Ascending aorta (tissue), 2 donors: ENCODE data around the gene CD40LG. TPM values are rescaled to one million over a fixed set of nuclear protein-coding genes. Genes with fewer than 3 reads are reported as not detected.

Source experiments
- DNase-seq, 2 donors: peaks; one replicate each; pipeline ENCODE4 v3.0.0-alpha.2; 2019; ENCODE audit warnings: low spot score in 2 of 2
- H3K27ac ChIP-seq, 2 donors: fragments of 200-600 bp; sonication (generic); one replicate each; pipeline ENCODE4 v1.5.1; 2016 to 2017; ENCODE audit warnings: mild to moderate bottlenecking in 1 of 2
- H3K27me3 ChIP-seq: fragments of 200-600 bp; sonication (generic); one replicate; pipeline ENCODE4 v1.5.1; 2017
- H3K36me3 ChIP-seq, 2 donors: fragments of 200-600 bp; sonication (generic); one replicate each; pipeline ENCODE4 v1.5.1; 2016
- H3K4me1 ChIP-seq, 2 donors: fragments of 200-600 bp; sonication (generic); one replicate each; pipeline ENCODE4 v1.5.1; 2016 to 2017; ENCODE audit warnings: mild to moderate bottlenecking in 1 of 2
- H3K4me3 ChIP-seq, 2 donors: fragments of 200-600 bp; sonication (generic); one replicate each; pipeline ENCODE4 v1.5.1; 2016 to 2017; ENCODE audit warnings: mild to moderate bottlenecking in 1 of 2
- H3K9me3 ChIP-seq, 2 donors: fragments of 200-600 bp; sonication (generic); one replicate each; pipeline ENCODE4 v1.5.1; 2016
- intact Hi-C: fragments of 100-400 bp; cut with DNase I; formaldehyde crosslinking; loops from one replicate; pipeline ENCODE4 v1.15.1; 2023
- total RNA-seq: library from RNA; depleted of rRNA; stranded (reverse); fragments of >200 nt; gene quantifications from one replicate; pipeline ENCODE4 v1.1.0, GENCODE V29; 2016
- TF ChIP-seq, protein P1 (sequence below), 3 experiments: fragments of 200-600 bp in 2 of 3; fragments of 450-650 bp in 1 of 3; sonication (generic) in 2 of 3; IDR thresholded peaks; one replicate each; pipeline ENCODE4 v1.5.1; 2016 to 2019; ENCODE audit warnings: antibody characterized with exemption in 3 of 3, mild to moderate bottlenecking in 1 of 3, moderate library complexity in 1 of 3

Gene CD40LG
- total RNA-seq, 1 donor from 2014 or later: not detected

DNA sequence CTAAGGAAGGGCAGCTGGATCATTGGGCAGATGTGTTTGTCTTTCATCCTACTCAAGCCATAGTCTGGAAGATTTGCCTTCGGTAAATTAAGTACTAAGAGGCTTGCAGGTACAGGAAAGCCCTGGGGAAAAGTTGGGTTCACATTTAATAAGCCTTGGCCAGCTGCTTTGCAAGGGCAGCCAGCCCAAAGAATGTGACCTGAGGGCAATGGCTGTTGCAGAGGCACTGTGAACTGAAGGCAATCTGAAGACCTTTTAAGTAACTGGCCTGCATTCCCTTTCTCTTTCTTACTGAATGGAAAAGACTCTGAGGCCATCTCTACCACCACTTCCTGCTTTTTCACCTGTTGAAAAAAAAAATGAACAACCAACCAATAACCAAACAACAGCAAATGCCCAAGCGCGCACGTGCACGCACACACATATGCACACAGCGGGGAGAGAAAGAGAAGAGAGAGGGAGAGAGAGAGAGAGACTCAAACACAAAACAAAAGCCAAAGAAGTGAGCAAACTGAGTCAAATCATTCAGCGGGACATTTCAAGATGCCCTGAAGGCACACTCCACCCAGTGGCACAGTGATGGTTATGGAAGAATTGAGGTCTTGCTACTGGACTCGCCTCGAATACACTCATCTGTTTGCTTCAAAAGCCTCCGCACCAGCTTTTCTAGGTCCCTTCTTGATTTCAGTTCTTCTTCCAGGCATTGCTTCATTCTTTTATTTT, 19.6 kb downstream of the CD40LG start:
- H3K4me1 ChIP-seq: no peaks in the 10 kb centered on the region
- DNase-seq: no peak
- H3K9me3 ChIP-seq: no peaks in the 10 kb centered on the region
- peaks cover 5 to 27% of the 10 kb centered on the region in 2 donors for H3K36me3 ChIP-seq
- H3K27ac ChIP-seq: no peak overlapping the region
- intact Hi-C loops: no loop called here
- no peak overlapping the region for H3K4me3 ChIP-seq
- TF ChIP-seq, protein P1, sequence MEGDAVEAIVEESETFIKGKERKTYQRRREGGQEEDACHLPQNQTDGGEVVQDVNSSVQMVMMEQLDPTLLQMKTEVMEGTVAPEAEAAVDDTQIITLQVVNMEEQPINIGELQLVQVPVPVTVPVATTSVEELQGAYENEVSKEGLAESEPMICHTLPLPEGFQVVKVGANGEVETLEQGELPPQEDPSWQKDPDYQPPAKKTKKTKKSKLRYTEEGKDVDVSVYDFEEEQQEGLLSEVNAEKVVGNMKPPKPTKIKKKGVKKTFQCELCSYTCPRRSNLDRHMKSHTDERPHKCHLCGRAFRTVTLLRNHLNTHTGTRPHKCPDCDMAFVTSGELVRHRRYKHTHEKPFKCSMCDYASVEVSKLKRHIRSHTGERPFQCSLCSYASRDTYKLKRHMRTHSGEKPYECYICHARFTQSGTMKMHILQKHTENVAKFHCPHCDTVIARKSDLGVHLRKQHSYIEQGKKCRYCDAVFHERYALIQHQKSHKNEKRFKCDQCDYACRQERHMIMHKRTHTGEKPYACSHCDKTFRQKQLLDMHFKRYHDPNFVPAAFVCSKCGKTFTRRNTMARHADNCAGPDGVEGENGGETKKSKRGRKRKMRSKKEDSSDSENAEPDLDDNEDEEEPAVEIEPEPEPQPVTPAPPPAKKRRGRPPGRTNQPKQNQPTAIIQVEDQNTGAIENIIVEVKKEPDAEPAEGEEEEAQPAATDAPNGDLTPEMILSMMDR (IDR thresholded peaks at IDR 0.05): no peak
- no peaks in the 10 kb centered on the region for H3K27me3 ChIP-seq

DNA sequence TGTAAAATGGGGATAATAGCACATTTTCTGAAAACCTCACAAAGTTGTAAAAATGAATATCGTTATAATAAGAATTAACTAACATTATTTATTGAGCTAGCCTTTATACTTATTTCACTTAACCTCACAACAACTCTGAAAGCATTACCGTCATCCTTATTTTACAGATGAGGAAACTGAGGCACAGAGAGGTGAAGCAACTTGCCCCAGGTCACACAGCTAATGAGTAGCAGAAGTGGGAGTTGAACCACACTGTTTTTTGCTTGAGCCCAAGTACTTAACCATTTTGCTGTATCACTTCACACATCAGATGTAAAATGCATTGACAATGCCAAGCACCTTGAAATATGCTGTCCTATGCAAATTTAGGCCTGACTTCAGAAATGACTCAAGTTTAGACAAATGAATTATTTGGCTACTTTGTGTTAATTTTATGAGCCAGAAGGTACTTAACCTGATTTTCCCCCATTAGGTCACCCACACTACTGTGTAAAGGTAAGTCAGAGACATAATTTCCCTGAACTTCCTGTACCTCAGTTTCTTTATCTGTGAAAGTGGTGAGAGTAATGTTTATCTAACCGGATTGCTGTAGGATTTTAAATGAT, 23.1 kb downstream of the CD40LG start:
- TF ChIP-seq, protein P1 (IDR thresholded peaks at IDR 0.05): no peak
- DNase-seq: no peak
- no peak overlapping the region for H3K4me3 ChIP-seq
- no peak overlapping the region for H3K27ac ChIP-seq
- H3K36me3 ChIP-seq: peaks cover 5 to 25% of the 10 kb centered on the region in 2 donors
- H3K27me3 ChIP-seq: no peaks in the 10 kb centered on the region
- H3K9me3 ChIP-seq: no peaks in the 10 kb centered on the region
- H3K4me1 ChIP-seq: no peaks in the 10 kb centered on the region
- intact Hi-C loops: no loop called here

DNA sequence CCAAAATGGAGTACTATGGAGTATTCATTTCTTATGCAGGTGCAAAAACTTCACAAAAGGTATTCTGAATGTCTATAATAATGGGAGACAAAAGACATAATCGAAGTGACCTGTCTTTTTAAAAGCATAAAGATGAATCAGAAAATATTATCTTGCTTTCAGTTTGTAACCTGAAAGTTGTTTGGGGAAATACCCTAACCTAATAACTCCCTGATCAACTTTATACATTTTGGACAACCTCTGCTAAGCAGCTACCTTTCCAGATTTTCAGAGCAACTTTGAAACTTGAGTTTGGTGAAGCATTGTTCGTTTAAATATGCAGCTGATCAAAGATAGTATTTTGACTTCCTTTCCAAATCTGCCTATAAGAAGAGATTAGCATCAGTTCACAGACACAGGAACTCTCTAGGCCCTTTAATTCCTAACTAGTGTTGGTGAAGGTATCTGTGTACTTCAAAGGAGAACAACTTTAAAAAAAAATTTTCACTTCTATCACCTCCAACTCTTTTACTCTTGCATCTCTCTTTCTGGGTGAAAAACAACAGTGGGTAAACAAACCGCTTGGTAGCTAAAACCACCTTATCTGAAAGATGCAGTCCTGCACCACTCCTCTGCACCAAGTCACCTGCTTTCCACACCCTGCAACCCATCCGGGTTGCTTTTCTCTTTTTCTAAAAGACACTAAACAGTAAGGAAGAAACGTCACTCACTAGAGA, 26.5 kb downstream of the CD40LG start:
- Histone ChIP-seq H3K9me3 (no peaks in the 10 kb centered on the region), H3K36me3 (peaks cover 0 to 9% of the 10 kb centered on the region in 2 donors)

DNA sequence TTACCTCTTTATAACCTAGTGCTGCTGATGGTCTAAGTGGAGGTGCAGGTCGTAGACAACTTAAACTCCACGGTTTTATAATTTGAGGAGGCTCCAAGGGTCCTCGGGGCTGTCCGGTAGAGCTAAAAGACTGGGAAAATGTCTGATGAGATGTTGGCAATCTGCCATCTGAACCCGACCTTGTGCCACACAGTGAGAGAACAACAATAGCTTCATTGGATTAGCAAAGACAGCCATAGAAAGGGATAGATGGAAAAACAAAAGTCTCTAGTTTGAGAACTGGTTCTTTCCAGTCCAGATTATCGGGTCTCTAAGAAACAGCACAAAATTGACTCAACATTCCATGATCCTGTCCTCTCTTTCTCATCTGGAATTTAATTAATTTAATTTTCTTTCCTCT, 31.6 kb downstream of the CD40LG start:
- no peaks in the 10 kb centered on the region for H3K36me3 ChIP-seq
- no peaks in the 10 kb centered on the region for H3K4me1 ChIP-seq
- no peak overlapping the region for H3K27ac ChIP-seq
- intact Hi-C loops: no loop called here
- H3K27me3 ChIP-seq: no peaks in the 10 kb centered on the region
- no peak for DNase-seq
- H3K9me3 ChIP-seq: no peaks in the 10 kb centered on the region
- no peak overlapping the region for H3K4me3 ChIP-seq
- TF ChIP-seq, protein P1 (IDR thresholded peaks at IDR 0.05): no peak

More for the DNA sequence above, 26.5 kb downstream of the CD40LG start:
- no peak for DNase-seq
- intact Hi-C loops: no loop called here
- Histone ChIP-seq H3K27me3 (no peaks in the 10 kb centered on the region), H3K27ac (no peak overlapping the region), H3K4me1 (no peaks in the 10 kb centered on the region), H3K4me3 (no peak overlapping the region)
- TF ChIP-seq, protein P1 (IDR thresholded peaks at IDR 0.05): no peak

DNA sequence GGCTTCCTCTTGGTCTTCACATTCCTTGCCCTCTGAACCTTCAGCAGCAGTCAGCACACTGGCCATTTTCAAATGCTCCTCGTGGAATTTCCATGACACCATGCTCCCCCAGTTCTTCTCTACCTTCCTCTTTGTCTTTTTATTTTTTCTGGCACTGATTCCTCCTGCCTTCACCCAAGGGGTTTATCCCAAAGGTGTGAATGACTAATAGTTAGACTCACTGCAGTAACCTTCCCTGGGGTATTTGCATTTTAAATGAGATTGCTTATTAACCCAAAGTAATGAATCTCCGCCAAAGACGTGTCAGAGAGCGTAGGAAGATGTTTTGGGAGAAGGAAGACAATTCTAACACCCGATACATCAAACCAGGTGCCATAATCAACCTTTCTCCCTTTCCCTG, 36.2 kb downstream of the CD40LG start:
- H3K4me3 ChIP-seq: no peak overlapping the region
- no peaks in the 10 kb centered on the region for H3K4me1 ChIP-seq
- TF ChIP-seq, protein P1 (IDR thresholded peaks at IDR 0.05): no peak
- no peaks in the 10 kb centered on the region for H3K27me3 ChIP-seq
- DNase-seq: no peak
- H3K27ac ChIP-seq: no peak overlapping the region
- H3K9me3 ChIP-seq: no peaks in the 10 kb centered on the region
- no peaks in the 10 kb centered on the region for H3K36me3 ChIP-seq
- intact Hi-C loops: no loop called here
